Spleen (tissue), 11 donors: ENCODE measurements around the gene HLA-DMB. TPM values are rescaled to one million over a fixed set of nuclear protein-coding genes. Genes with fewer than 3 reads are reported as not detected.
A peak's percentile ranks its signal among the peaks of the same experiment; 100 is the strongest.

Experiments used
- DNase-seq: peaks from one replicate; pipeline ENCODE4 v3.0.0-alpha.2; 2020
- H3K27ac ChIP-seq, 8 donors: fragments of 200-600 bp; sonication (generic) in 7 of 8; 1 replicate in 4 of 8; 2 replicates in 4 of 8; pipeline versions ENCODE4 v1.5.0 to v1.8.0; 2016 to 2021; ENCODE audit warnings: inconsistent platforms in 4 of 8, mild to moderate bottlenecking in 4 of 8, moderate library complexity in 1 of 8
- H3K27me3 ChIP-seq, 7 donors: fragments of 200-600 bp; sonication (generic) in 6 of 7; replicated peaks in 1 of 7; 1 replicate in 4 of 7; 2 replicates in 3 of 7; pipeline versions ENCODE4 v1.5.0 to v1.8.0; 2016 to 2021; ENCODE audit warnings: inconsistent platforms in 3 of 7, mild to moderate bottlenecking in 1 of 7
- H3K36me3 ChIP-seq, 6 donors: fragments of 200-600 bp; sonication (generic) in 5 of 6; 1 replicate in 4 of 6; 2 replicates in 2 of 6; pipeline versions ENCODE4 v1.5.0 to v1.8.0; 2016 to 2021; ENCODE audit warnings: inconsistent platforms in 2 of 6
- H3K4me1 ChIP-seq, 6 donors: fragments of 200-600 bp; sonication (generic) in 5 of 6; 1 replicate in 3 of 6; 2 replicates in 3 of 6; pipeline versions ENCODE4 v1.5.0 to v1.8.0; 2016 to 2021; ENCODE audit warnings: inconsistent platforms in 3 of 6
- H3K4me3 ChIP-seq, 8 donors: fragments of 200-600 bp; sonication (generic) in 7 of 8; 1 replicate in 4 of 8; 2 replicates in 4 of 8; pipeline versions ENCODE4 v1.5.0 to v1.8.0; 2016 to 2021; ENCODE audit warnings: inconsistent platforms in 4 of 8, mild to moderate bottlenecking in 4 of 8, moderate library complexity in 2 of 8
- H3K9me3 ChIP-seq, 8 donors: fragments of 200-600 bp; sonication (generic) in 7 of 8; 1 replicate in 4 of 8; 2 replicates in 4 of 8; pipeline versions ENCODE4 v1.5.0 to v1.8.0; 2016 to 2021; ENCODE audit warnings: inconsistent platforms in 4 of 8
- POLR2A ChIP-seq, 3 donors: fragments of 450-650 bp; IDR thresholded peaks; one replicate each; pipeline ENCODE4 v1.5.1; 2017; ENCODE audit warnings: antibody characterized with exemption in 3 of 3, mild to moderate bottlenecking in 1 of 3
- POLR2AphosphoS5 ChIP-seq, 3 donors: sonication (generic); formaldehyde crosslinking; IDR thresholded peaks; one replicate each; pipeline ENCODE4 v1.5.1; 2017; ENCODE audit warnings: antibody characterized with exemption in 3 of 3
- WGBS, 5 donors: extraction: QIAGEN DNeasy Blood & Tissue Kit in 3 of 5; methylation state at CpG; one replicate each; pipeline versions ENCODE4 v1.1.5 to v1.1.7; 2013 to 2018; 5-methylcytosine and 5-hydroxymethylcytosine counted together
- intact Hi-C: fragments of 100-400 bp; cut with DNase I; formaldehyde crosslinking; loops from one replicate; pipeline ENCODE4 v1.15.0; 2023; ENCODE audit warnings: low total_unique reads
- polyA plus RNA-seq, 3 donors: library from polyadenylated mRNA; stranded (reverse); fragments of 200-250 nt; gene quantifications; one replicate each; pipeline ENCODE4 v1.2.1, GENCODE V29; 2013
- total RNA-seq, 7 donors: library from RNA; depleted of rRNA in 3 of 7; stranded (reverse); fragments of >200 nt in 3 of 7; fragmentation: NEBNext Ultra II Directional in 4 of 7; extraction: Animal tissue kit (Norgen Biotek cat#: 25700) in 4 of 7; gene quantifications; one replicate each; pipeline versions ENCODE4 v1.1.0 to v1.2.1, GENCODE V29; 2016 to 2021
- TF ChIP-seq, protein P1 (sequence below), 11 experiments: fragments of 200-600 bp in 7 of 11; fragments of 450-650 bp in 4 of 11; sonication (generic) in 4 of 11; IDR thresholded peaks in 8 of 11; conservative IDR thresholded peaks in 3 of 11; 1 replicate in 7 of 11; 2 replicates in 4 of 11; pipeline versions ENCODE4 v1.4.0 to v1.8.0; 2016 to 2021; ENCODE audit warnings: antibody characterized with exemption in 11 of 11, inconsistent platforms in 4 of 11, mild to moderate bottlenecking in 1 of 11
- donor health status: healthy with polysubstance abuse.
- donor health status: DM: no; HTN: no; CAD: no; lungs with moderate emphysema.
- donor health status: DM: no; HTN: no; CAD: no.
- donor health status: Bipolar disorder and iron deficiency.
- donor health status: healthy.
- donor health status: DM: no; HTN: no; CAD: no.
- donor health status: DM: yes; HTN: yes; CAD: no.

HLA-DMB gene
- total and polyA plus RNA-seq, 10 donors, result 124 to 226 (median 155) TPM

DNA sequence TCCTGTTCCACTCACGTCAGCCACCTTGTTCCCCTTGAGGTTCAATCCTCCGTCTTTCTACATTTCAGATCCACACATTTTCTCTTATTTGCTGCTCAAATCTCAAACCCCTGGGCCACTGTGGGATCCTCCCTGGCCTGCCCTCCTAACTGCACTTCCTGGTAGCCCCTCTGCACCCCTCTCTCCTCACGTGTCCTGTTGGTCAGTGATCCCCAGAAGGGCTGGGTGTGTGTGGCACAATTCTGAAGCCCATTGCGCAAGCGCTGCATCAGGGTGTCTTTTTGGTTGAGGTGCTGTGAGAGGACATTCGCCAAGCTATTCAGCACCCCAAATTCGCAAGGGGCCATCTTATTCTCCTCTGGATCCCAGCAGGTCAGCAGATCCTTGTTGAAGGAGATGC, 2.3 kb downstream of the HLA-DMB start:
- Histone ChIP-seq H3K27me3 (no peaks in the 10 kb centered on the region), H3K27ac (peak overlapping the region in 5 of 8 donors; percentile 15 to 96 (median 93)), H3K4me1 (peaks cover 28 to 98% (median 86%) of the 10 kb centered on the region in 6 donors), H3K4me3 (peak overlapping the region in 6 of 8 donors; percentile 57 to 81 (median 66)), H3K36me3 (peaks cover 0 to 49% (median 20%) of the 10 kb centered on the region in 6 donors), H3K9me3 (no peaks in the 10 kb centered on the region)
- TF ChIP-seq, protein P1, sequence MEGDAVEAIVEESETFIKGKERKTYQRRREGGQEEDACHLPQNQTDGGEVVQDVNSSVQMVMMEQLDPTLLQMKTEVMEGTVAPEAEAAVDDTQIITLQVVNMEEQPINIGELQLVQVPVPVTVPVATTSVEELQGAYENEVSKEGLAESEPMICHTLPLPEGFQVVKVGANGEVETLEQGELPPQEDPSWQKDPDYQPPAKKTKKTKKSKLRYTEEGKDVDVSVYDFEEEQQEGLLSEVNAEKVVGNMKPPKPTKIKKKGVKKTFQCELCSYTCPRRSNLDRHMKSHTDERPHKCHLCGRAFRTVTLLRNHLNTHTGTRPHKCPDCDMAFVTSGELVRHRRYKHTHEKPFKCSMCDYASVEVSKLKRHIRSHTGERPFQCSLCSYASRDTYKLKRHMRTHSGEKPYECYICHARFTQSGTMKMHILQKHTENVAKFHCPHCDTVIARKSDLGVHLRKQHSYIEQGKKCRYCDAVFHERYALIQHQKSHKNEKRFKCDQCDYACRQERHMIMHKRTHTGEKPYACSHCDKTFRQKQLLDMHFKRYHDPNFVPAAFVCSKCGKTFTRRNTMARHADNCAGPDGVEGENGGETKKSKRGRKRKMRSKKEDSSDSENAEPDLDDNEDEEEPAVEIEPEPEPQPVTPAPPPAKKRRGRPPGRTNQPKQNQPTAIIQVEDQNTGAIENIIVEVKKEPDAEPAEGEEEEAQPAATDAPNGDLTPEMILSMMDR (IDR thresholded peaks at IDR 0.05 in 8 of 11, conservative IDR thresholded peaks at IDR 0.05 in 3 of 11), result no peak
- TF ChIP-seq POLR2AphosphoS5 (IDR thresholded peaks at IDR 0.05), result no peak
- intact Hi-C loops, result no loop called here
- WGBS, 5 donors, result 76 to 86% (median 82%) methylated on average over 7 of the region's 7 CpGs
- no peak for DNase-seq

DNA sequence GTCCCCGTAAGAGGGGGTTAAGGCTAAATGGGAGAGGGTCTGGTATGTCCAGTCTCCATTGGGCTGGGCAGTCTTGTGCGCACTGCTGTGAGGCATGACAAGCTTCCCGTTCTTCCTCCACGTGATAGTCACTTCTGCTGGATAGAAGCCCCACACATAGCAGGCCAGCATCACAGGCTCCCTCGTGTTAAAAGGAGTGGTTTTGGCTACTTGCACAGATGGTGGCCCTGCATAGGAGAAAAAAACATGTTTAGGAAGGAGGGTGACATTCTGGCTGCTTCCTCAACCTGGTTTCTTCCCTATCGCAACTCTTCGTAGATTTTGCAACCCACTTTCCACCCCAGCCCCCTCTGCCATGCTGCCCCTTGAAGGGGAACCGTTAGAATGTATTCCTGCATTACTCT, 3.6 kb downstream of the HLA-DMB start:
- TF ChIP-seq, protein P1 (IDR thresholded peaks at IDR 0.05 in 8 of 11, conservative IDR thresholded peaks at IDR 0.05 in 3 of 11), result no peak
- peak in 2 of 3 donors; percentile 42 to 46 for TF ChIP-seq POLR2AphosphoS5 (IDR thresholded peaks at IDR 0.05)
- TF ChIP-seq POLR2A (IDR thresholded peaks at IDR 0.05), result no peak
- peak overlapping the region in 1 of 8 donors; percentile 81 for H3K4me3 ChIP-seq
- no peaks in the 10 kb centered on the region for H3K9me3 ChIP-seq
- H3K27me3 ChIP-seq, result no peaks in the 10 kb centered on the region
- H3K4me1 ChIP-seq, result peaks cover 21 to 98% (median 84%) of the 10 kb centered on the region in 6 donors
- 57 to 74% (median 62%) methylated on average over 8 of the region's 8 CpGs for WGBS, 5 donors
- H3K36me3 ChIP-seq, result peaks cover 0 to 49% (median 20%) of the 10 kb centered on the region in 6 donors
- DNase-seq, result no peak
- peak overlapping the region; percentile 20 to 96 (median 76) for H3K27ac ChIP-seq
- intact Hi-C loops, result no loop called here

DNA sequence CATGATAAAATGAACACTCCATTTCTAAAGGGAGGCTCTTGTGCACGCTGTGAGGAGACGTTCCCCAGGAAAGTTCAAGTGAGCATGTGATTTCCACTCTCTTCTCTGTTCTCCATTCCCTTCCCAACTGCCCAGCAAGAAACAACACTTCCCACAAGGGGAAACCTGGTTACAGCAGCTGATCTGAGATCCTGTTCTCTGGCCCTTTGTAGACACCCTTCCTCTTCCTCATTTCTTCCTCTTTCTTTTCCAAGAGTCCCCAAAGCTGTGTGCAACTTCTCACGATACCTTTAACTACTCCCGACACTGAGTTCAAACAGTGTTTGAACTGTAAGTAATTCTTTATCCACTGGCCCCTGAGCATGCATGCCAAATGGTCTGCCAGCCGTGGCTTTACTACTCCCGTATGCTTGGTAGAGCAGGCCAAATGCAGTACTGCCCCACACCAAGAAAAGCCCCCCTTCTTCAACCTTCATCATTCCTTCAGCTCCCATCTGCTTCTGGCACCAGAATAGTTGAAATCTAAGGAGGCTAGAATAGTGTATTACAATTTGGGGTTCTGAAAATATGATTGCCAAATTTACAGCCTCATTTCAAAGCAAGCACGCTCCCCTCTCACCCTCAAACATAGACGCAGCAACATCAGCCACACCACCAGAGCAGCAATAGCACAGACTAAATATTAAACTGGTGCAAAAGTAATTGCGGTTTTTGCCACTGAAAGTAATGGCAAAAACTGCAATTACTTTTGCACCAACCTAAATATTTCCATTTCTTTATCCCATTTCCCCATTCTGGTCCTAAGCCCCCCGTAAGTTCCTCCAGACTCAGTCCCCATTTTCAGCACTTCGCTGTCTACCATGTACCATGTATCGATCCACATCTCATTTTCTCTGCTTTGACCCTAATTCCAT, 4.3 kb downstream of the HLA-DMB start:
- no peak for DNase-seq
- Histone ChIP-seq H3K4me3 (peak overlapping the region in 1 of 8 donors; percentile 81), H3K27ac (peak overlapping the region; percentile 20 to 96 (median 76)), H3K9me3 (no peaks in the 10 kb centered on the region), H3K27me3 (no peaks in the 10 kb centered on the region), H3K36me3 (peaks cover 0 to 49% (median 20%) of the 10 kb centered on the region in 6 donors), H3K4me1 (peaks cover 13 to 98% (median 80%) of the 10 kb centered on the region in 6 donors)
- 60 to 86% (median 72%) methylated on average over 12 of the region's 12 CpGs for WGBS, 5 donors
- no peak for TF ChIP-seq POLR2AphosphoS5 (IDR thresholded peaks at IDR 0.05)
- no peak for TF ChIP-seq POLR2A (IDR thresholded peaks at IDR 0.05)
- TF ChIP-seq, protein P1 (IDR thresholded peaks at IDR 0.05 in 8 of 11, conservative IDR thresholded peaks at IDR 0.05 in 3 of 11), result no peak
- intact Hi-C loops, result no loop called here
